Measurements from ENCODE around the gene RECK.

Gene RECK

GRCh38 chr9:36025746-36026145 lies 11.0 kb upstream of the RECK start:
- DNase-seq: no peak

GRCh38 chr9:36029202-36029601 lies 7.5 kb upstream of the RECK start:
- no peak for DNase-seq

GRCh38 chr9:36029765-36030528 lies 6.8 kb upstream of the RECK start:
- DNase-seq: no peak

GRCh38 chr9:36030871-36031270 lies 5.8 kb upstream of the RECK start:
- DNase-seq: no peak

- DNase-seq: no peak
Measured at GRCh38 chr9:36031774-36032555, 4.7 kb upstream of the RECK start.

GRCh38 chr9:36033788-36034187 lies 2.9 kb upstream of the RECK start:
- DNase-seq: no peak

GRCh38 chr9:36034234-36034633 lies 2.5 kb upstream of the RECK start:
- DNase-seq: no peak

GRCh38 chr9:36035006-36035405 lies 1.7 kb upstream of the RECK start:
- no peak for DNase-seq

- DNase-seq: no peak
Measured at GRCh38 chr9:36036253-36036779, 397 bp upstream of the RECK start.

GRCh38 chr9:36037549-36038122 lies 923 bp downstream of the RECK start:
- no peak for DNase-seq

GRCh38 chr9:36039121-36039520 lies 2.4 kb downstream of the RECK start:
- no peak for DNase-seq

GRCh38 chr9:36039696-36040095 lies 3.0 kb downstream of the RECK start:
- DNase-seq: no peak

GRCh38 chr9:36040271-36040925 lies 3.7 kb downstream of the RECK start:
- DNase-seq: no peak

GRCh38 chr9:36041506-36041905 lies 4.8 kb downstream of the RECK start:
- DNase-seq: no peak

GRCh38 chr9:36045610-36046009 lies 8.9 kb downstream of the RECK start:
- DNase-seq: no peak

GRCh38 chr9:36046923-36047322 lies 10.2 kb downstream of the RECK start:
- DNase-seq: no peak

GRCh38 chr9:36049408-36049807 lies 12.7 kb downstream of the RECK start:
- no peak for DNase-seq

GRCh38 chr9:36050476-36050875 lies 13.8 kb downstream of the RECK start:
- no peak for DNase-seq

- DNase-seq: no peak
Measured at GRCh38 chr9:36051317-36051716, 14.6 kb downstream of the RECK start.

- DNase-seq: no peak
Measured at GRCh38 chr9:36053971-36054370, 17.3 kb downstream of the RECK start.

GRCh38 chr9:36056896-36057295 lies 20.2 kb downstream of the RECK start:
- DNase-seq: no peak

GRCh38 chr9:36063804-36064447 lies 27.2 kb downstream of the RECK start:
- no peak for DNase-seq

All from SW 1271 (cell line).